ENCODE data around the gene PPA2.
"Not testable (repeated sequence)": the region's sequence is repeated elsewhere in the genome, so short reads cannot be mapped to it uniquely, and the experiment has no call there.

Gene PPA2

GRCh38 chr4:105473324-105474098, at the start of gene PPA2:
Gene PPA2, minus strand, starts transcription at chr4:105474062. Its CDS starts 12 bp downstream, at chr4:105474050.
- peak; percentile 25 for DNase-seq

- DNase-seq = no peak
Observed at GRCh38 chr4:105520819-105521790, 47.2 kb upstream of the PPA2 start.

GRCh38 chr4:105510245-105510644, 36.4 kb upstream of the PPA2 start:
- no peak for DNase-seq

GRCh38 chr4:105509714-105510113, 35.9 kb upstream of the PPA2 start:
- no peak for DNase-seq

- DNase-seq = no peak
Observed at GRCh38 chr4:105509291-105509690, 35.4 kb upstream of the PPA2 start.

- DNase-seq = no peak
Observed at GRCh38 chr4:105504744-105505143, 30.9 kb upstream of the PPA2 start.

- no peak for DNase-seq
Observed at GRCh38 chr4:105503484-105503883, 29.6 kb upstream of the PPA2 start.

- DNase-seq = no peak
Observed at GRCh38 chr4:105496899-105497298, 23.0 kb upstream of the PPA2 start.

- DNase-seq = no peak
Observed at GRCh38 chr4:105495667-105496066, 21.8 kb upstream of the PPA2 start.

- no peak for DNase-seq
Observed at GRCh38 chr4:105490523-105490922, 16.7 kb upstream of the PPA2 start.

- no peak for DNase-seq
Observed at GRCh38 chr4:105483840-105484239, 10.0 kb upstream of the PPA2 start.

GRCh38 chr4:105474099-105474518, 247 bp upstream of the PPA2 start:
- DNase-seq = no peak

GRCh38 chr4:105472871-105473323, 965 bp downstream of the PPA2 start:
- DNase-seq = no peak

- peak; percentile 12 for DNase-seq
Observed at GRCh38 chr4:105471566-105472176, 2.2 kb downstream of the PPA2 start.

- no peak for DNase-seq
Observed at GRCh38 chr4:105470766-105471165, 3.1 kb downstream of the PPA2 start.

GRCh38 chr4:105469736-105470135, 4.1 kb downstream of the PPA2 start:
- DNase-seq = no peak

- DNase-seq = no peak
Observed at GRCh38 chr4:105466580-105466979, 7.3 kb downstream of the PPA2 start.

- not testable (repeated sequence) for DNase-seq
Observed at GRCh38 chr4:105464563-105464962, 9.3 kb downstream of the PPA2 start.

- DNase-seq = no peak
Observed at GRCh38 chr4:105462576-105462975, 11.3 kb downstream of the PPA2 start.

GRCh38 chr4:105461621-105462382, 12.1 kb downstream of the PPA2 start:
- DNase-seq = no peak

- no peak for DNase-seq
Observed at GRCh38 chr4:105461221-105461620, 12.6 kb downstream of the PPA2 start.

- no peak for DNase-seq
Observed at GRCh38 chr4:105460306-105460705, 13.6 kb downstream of the PPA2 start.

Data from DMS79 (cell line).